Stimulated activated CD4-positive, alpha-beta T cell treated with anti-CD3 and anti-CD28 coated beads, TNF-alpha, amount 100 ng/mL, for 4 hours (primary cell): ENCODE results near the gene TPRA1.
A peak's percentile ranks its signal among the peaks of the same experiment; 100 is the strongest.

Experiments used
- DNase-seq, 3 experiments: peaks; one replicate each; pipeline ENCODE4 v3.0.0-alpha.2; 2020; ENCODE audit warnings: low read depth in 3 of 3

The TPRA1 gene

DNA sequence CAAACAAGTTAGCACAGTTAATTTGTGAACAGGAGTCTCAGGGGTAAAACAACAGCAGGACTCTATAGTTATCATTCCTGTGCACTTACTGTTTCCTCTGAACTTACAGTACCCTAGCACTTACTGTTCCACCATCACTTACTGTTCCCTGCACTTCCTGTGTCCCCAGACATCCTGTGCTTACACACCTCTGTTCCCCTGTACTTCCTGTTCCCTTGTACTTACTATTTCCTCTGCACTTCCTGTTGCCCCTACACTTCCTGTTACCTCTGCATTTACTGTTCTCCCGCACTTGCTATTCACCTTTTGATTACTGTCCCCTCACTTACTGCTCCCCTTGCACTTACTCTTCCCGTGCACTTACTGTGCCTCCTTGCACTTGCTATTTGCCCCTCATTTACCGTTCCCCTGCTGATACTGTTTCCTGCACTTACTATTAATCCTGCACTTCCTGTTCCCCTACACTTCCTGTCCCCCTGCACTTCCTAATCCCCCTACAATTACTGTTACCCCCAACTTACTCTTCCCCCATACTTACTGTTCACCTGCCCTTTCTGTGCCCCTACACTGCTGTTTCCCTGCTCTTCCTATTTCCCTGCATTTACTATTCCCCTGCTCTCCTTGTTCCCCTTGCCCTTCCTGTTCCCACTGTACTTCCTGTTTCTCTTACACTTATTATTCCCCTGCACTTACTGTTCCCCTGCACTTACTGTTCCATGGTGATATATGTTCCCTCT is 30.3 kb downstream of the TPRA1 start:
- no peak for DNase-seq

GRCh38 chr3:127556565-127556964 is 34.0 kb downstream of the TPRA1 start:
- no peak for DNase-seq

DNA sequence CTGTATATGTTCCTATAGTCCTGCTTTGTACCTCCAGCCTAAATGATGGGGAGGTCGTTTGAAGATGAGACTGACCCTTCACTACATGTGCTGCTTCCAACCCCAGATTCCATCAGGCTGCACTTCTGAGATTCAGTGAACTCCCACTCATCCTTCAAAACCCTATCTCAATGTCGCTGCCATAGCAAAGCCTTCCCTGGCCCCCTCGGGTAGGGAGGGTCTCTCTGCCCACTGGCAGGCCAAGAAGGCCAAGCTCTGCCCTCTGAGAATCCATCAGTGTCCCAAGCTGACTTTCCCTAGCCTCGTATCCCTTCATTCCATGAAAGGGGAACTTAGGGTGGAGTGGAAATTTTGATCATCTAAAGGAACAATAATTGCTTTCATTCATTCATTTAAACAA is 35.4 kb downstream of the TPRA1 start:
- DNase-seq: no peak

- no peak for DNase-seq
Observed at GRCh38 chr3:127552038-127552437, 38.5 kb downstream of the TPRA1 start.

GRCh38 chr3:127551178-127551577 is 39.4 kb downstream of the TPRA1 start:
- no peak for DNase-seq

- no peak for DNase-seq
Observed at GRCh38 chr3:127550468-127551157, 39.9 kb downstream of the TPRA1 start.

DNA sequence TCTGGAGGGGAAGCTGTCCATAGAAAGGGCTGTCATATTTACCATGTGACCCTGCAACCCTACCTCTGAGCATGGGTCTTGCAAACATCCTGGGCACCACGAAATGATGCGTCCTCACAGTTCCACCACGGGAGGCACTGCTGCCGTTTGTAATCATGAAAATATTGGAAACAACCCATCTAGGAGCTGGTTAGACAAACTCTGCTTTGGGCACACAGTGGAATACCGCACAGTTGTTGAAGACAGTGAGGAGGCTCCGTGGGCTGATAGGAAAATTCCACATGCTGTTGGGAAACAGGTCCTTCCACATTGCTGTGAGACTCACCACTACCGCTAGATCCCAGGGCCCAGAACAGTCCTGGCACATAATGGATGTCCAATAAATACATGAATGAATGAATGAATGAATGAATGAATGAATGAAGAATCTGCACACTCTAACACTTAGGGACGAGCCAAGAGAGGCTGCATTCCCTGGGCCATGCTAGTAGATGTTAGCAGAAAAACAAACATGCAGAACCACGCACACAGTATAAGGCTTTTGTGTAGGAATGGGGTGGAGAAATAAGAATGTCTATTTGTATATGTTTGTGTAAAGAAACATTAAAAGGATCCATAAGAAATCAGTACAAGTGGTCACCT is 40.6 kb downstream of the TPRA1 start:
- DNase-seq: no peak

DNA sequence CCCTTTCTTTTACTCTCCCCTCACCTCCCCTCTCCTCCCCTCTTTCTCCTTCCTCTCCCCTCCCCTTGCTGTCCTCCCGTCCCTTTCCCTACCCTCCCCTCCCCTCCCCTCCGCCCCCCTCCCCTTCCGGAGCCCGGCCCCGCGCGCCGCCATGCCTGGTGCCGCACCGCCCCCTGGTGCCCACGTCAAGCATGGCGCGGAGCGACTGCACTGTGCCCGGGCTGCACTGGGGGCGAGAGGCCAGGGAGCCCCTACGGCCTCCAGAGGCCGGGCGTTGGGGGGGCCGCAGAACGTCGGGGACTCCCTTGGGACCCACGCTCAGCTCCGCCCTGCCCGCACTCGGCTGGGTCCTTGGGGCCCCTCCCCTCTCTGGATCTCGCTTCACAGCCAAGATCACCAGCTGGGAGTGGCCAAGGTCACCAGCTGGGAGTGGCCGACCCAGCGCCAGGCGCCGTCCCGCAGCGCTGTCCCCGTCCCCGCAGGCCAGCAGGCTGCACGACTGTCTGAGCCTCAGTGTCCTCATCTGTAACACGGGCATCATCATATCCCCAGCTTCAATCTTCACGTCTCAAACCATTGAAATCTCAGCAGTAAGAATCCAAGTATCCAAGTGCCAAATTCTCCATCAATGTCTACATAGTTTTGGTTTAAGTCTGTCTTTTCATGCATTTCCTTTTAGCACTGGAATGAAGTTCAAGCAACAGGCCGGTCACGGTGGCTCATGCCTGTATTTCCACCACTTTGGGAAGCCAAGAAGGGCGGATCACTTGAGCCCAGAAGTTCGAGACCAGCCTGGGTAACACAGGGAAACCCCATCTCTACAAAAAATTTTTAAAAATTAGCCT is 42.5 kb downstream of the TPRA1 start:
- DNase-seq: peak; percentile 55 to 72 (median 64)

DNA sequence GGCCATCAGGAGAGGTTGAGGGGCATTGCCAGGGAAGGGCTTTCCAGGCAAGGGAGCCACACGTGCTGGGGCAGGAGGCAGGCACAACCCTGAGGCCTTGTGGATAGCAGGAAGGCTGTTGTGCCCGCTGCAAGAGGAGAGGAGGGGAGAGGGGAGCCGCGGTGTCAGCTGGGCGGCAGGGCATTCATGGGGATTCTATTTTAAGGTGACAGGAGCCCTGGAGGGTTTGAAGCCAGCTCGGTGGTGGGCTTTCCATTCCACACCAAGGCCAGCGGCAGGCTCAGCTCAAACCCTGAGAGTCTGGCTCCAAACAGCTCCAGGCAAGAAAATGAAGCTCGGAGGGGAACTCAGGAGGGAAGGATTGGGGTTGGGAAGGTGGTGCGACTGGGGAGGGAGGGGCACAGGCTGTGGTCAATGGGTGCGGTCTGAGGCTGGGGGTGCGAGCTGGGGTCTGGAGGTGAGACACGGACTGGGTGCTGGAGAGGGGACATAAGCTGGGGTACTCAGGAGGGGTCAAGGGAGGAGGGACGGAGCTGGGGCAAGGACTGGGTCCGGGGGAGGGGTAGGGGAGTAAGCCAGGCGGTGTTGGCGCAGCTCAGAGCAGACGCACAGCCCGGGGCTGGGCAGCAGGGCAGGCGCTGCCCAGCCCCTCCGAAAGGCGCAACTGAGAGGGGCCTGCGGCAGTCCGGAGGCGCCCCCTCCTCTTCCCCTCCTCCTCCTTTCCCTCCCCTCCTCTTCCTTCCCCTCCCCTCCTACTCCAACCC is 43.4 kb downstream of the TPRA1 start:
- DNase-seq: no peak

DNA sequence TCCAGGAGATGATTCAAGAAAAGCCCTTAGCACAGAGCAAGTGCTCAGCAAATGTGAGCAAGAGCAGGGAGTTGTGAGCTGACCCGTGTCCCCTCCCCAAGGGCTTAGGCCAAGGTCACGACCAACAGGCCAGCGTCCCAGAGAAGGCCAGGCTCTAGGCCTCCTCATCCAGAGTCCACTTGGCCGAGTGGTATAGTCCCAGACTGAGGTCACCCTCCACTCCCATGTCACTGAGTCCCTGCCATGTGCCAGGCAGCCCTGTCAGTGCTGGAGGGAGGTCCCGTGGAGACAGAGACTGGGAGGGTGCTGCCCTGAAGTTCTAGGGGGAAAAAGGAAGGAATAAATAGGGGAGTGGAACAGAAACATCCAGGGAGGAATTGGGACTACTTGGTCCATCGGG is 44.0 kb downstream of the TPRA1 start:
- no peak for DNase-seq

- DNase-seq: no peak
Observed at GRCh38 chr3:127545711-127546457, 44.6 kb downstream of the TPRA1 start.

GRCh38 chr3:127545216-127545615 is 45.3 kb downstream of the TPRA1 start:
- no peak for DNase-seq

- no peak for DNase-seq
Observed at GRCh38 chr3:127544803-127545201, 45.7 kb downstream of the TPRA1 start.

DNA sequence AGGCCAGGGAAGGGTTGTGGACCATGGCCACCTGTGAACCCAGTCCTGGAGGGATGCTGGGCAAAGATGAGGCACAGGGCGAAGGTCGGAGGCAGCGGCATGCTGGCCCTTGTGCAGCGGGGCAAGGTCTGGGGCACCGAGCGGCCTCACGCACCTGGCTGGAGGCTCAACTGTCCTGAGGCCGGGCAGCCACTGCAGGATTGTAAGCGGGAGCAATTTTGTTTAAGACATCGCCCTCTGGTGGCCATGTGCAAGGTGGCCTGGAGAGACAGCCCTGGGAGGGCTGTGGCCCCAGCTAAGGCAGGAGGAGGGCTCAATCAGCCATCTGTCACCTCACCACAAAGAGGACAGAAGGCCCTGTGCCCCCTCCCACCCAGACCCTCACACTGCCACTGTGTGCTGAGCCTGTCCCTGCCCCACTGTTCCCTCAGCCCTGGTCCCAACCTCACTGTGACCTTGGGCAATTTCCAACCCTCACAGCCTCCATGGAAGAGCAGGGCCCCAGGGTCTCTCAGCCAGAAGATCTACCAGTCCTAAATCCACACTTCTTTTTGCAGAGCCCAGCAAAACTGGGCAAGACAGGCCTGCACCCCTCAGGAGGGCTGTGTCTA is 46.2 kb downstream of the TPRA1 start:
- DNase-seq: peak; percentile 34 to 41 (median 41)

GRCh38 chr3:127543441-127543840 is 47.1 kb downstream of the TPRA1 start:
- no peak for DNase-seq

GRCh38 chr3:127542441-127542952 is 48.0 kb downstream of the TPRA1 start:
- no peak for DNase-seq

GRCh38 chr3:127541320-127541719 is 49.2 kb downstream of the TPRA1 start:
- no peak for DNase-seq

DNA sequence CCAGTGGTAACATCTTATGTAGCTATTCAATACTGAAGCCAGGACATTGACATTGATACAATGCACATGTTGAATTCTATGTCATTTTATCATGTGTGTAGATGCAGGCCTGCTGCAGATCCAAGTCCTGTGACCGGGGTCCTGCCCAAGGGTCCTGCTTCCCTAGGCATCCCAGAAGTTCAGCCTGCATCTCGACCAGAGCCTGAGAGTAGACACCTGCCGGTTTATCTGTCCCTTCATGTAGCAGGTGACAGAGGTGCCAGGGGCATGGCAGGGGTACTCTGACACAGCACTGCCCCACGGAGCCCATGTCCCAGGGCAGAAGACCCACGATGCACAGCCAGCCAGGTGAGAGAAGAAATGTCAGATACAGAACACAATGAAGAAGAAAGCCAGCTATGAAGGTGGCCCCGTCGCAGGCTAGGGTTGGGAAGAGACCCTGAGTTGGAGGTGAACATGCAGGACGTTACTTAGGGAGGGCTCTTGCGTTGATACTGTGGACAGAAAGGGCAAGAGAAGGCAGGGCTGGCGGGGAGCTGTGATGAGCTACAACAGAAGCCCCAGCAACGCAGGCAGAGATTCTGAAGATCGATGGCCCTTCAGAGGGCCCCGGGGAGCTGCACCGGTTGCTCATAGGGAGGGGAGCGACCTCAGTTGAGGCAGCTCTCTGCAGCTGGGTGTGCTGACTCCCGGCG is 51.0 kb downstream of the TPRA1 start:
- no peak for DNase-seq

DNA sequence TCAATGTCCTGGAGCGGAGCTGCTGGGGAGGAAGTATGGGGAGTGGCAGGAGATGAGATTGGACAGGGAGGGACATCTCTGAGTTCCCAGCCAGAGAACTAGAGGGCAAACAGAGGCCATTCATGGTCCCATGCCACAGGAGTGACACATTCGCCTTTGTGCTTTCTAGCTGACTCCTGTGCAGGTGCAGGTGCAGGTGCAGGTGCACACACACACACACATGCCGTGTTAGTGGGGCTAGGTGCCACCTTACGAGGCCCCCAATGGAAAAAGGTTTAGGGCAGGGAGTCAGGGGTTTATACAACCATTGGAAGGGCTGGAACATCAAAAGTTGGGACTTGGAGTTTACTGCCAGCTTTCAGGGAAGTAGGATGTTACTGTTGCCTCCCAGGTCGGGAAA is 52.0 kb downstream of the TPRA1 start:
- DNase-seq: no peak
